GM06990 (cell line): ENCODE measurements around the gene CMSS1.

Experiments used
- DNase-seq: peaks from one replicate; pipeline ENCODE4 v3.0.0-alpha.2; 2011; ENCODE audit not compliant: insufficient read length; ENCODE audit errors: extremely low read depth
- H3K27me3 ChIP-seq: replicated peaks from 2 replicates; pipeline ENCODE4 v1.6.0; 2011; ENCODE audit warnings: low read length; ENCODE audit not compliant: control insufficient read depth, insufficient read depth
- H3K36me3 ChIP-seq: 2 replicates; pipeline ENCODE4 v1.5.1; 2011; ENCODE audit warnings: low read length; ENCODE audit not compliant: control insufficient read depth, insufficient read depth
- H3K4me3 ChIP-seq: replicated peaks from 2 replicates; pipeline ENCODE4 v1.5.1; 2011; ENCODE audit warnings: low read depth, mild to moderate bottlenecking, control low read depth, low read length
- TF ChIP-seq, protein P1 (sequence below): IDR thresholded peaks from 2 replicates; pipeline ENCODE4 v1.5.1; 2011; ENCODE audit warnings: low read length, control low read depth, mild to moderate bottlenecking, inconsistent platforms; ENCODE audit not compliant: insufficient read depth, poor library complexity, severe bottlenecking

The CMSS1 gene

DNA sequence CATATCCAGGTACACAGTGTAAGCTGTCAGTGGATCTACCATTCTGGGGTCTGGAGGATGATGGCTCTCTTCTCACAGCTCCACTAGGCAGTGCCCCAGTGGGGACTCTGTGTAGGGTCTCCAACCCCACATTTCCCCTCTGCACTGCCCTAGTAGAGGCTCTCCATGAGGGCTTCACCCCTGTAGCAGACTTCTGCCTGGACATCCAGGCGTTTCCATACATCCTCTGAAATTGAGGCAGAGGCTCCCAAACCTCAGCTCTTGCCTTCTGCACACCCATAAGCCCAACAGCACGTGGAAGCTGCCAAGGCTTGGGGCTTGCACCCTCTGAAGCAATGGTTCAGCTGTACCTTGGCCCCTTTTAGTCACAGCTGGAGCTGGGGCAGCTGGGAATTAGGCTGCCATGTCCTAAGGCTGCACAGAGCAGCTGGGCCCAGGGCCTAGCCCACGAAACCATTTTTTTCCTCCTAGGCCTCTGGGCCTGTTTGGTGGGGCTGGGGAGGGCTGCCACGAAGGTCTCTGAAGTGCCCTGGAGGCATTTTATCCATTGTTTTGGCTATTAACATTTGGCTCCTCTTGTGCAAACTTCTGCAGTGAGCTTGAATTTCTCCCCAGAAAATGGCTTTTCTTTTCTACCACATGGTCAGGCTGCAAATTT lies 362.2 kb downstream of the CMSS1 start:
- no peaks in the 10 kb centered on the region for H3K27me3 ChIP-seq
- no peaks in the 10 kb centered on the region for H3K36me3 ChIP-seq
- TF ChIP-seq, protein P1, sequence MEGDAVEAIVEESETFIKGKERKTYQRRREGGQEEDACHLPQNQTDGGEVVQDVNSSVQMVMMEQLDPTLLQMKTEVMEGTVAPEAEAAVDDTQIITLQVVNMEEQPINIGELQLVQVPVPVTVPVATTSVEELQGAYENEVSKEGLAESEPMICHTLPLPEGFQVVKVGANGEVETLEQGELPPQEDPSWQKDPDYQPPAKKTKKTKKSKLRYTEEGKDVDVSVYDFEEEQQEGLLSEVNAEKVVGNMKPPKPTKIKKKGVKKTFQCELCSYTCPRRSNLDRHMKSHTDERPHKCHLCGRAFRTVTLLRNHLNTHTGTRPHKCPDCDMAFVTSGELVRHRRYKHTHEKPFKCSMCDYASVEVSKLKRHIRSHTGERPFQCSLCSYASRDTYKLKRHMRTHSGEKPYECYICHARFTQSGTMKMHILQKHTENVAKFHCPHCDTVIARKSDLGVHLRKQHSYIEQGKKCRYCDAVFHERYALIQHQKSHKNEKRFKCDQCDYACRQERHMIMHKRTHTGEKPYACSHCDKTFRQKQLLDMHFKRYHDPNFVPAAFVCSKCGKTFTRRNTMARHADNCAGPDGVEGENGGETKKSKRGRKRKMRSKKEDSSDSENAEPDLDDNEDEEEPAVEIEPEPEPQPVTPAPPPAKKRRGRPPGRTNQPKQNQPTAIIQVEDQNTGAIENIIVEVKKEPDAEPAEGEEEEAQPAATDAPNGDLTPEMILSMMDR, result no peak
- H3K4me3 ChIP-seq, result no peak overlapping the region
- peak; percentile 8 for DNase-seq

DNA sequence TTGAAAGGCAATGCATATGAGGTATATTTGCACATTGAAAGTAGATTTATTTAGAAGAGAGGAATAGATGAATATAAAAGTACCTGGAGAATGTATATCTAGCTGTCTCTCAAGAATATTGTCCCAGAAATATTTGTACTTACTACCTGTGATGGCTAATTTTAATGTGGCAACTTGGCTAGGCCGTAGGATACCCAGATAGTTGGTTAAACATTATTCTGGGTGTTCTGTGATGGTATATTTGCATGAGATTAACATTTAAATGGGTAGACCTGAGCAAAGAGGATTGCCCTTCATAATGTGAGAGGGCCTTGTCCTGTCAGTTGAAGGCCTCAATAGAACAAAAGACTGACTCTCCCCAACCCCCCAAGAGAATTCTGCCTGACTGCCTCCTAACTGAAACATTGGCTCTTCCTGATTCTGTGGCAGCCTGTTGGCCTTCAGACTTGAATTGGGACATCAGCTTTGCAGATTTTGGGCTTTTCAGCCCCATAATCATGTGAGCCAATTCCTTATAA lies 366.0 kb downstream of the CMSS1 start:
- Histone ChIP-seq H3K4me3 (no peak overlapping the region), H3K27me3 (no peaks in the 10 kb centered on the region), H3K36me3 (no peaks in the 10 kb centered on the region)
- no peak for DNase-seq
- TF ChIP-seq, protein P1, result no peak

DNA sequence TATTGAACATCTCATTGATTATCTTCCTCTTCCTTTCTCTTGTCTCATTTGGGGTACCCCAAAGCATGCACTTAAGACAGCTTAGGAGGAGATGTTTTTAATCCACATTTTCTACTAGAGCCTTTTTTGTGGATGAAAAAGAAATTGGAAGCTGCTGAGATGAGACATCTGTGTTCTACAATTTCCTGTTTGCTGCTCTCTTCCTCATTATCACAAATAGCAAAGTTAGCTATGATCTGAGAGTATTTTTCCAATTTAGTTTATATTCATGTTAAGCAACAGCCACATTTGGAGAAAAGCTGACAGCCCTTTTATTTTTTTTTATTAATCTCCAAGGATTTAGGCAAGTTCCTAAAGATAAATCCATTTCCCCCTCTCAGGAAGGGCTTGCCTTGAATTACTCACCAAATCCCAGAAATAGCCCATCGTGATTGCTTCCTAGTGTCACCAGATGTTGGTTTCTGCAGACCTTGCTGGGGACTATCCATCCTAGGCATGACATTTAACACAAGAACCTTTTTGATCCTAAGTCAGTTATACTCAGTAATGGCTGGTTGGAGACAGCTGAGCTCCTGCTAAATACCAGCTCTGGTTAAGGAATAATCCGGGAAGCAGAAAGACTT lies 367.4 kb downstream of the CMSS1 start:
- DNase-seq, result no peak
- TF ChIP-seq, protein P1, result no peak

DNA sequence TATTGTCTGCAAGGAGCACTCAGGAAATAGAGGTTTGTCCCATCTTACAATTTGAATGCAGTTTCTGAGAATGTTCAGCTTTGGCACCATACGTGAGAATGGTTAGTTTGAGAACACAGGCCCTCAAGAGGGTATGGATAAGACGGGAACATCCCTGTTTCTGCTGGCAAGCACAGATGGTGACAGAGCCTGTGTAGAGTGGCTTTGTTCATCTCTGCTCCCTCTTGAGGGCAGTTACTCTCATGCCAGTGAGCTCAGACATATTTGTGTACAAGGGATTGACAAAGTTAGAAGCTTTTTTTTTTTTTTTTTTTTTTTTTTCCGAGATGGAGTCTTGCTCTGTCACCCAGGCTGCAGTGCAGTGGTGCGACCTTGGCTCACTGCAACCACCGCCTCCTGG lies 368.2 kb downstream of the CMSS1 start:
- Histone ChIP-seq H3K4me3 (no peak overlapping the region), H3K27me3 (no peaks in the 10 kb centered on the region), H3K36me3 (no peaks in the 10 kb centered on the region)
- no peak for DNase-seq
- TF ChIP-seq, protein P1, result no peak

More for the DNA sequence above, 367.4 kb downstream of the CMSS1 start:
- Histone ChIP-seq H3K36me3 (no peaks in the 10 kb centered on the region), H3K27me3 (no peaks in the 10 kb centered on the region), H3K4me3 (no peak overlapping the region)

DNA sequence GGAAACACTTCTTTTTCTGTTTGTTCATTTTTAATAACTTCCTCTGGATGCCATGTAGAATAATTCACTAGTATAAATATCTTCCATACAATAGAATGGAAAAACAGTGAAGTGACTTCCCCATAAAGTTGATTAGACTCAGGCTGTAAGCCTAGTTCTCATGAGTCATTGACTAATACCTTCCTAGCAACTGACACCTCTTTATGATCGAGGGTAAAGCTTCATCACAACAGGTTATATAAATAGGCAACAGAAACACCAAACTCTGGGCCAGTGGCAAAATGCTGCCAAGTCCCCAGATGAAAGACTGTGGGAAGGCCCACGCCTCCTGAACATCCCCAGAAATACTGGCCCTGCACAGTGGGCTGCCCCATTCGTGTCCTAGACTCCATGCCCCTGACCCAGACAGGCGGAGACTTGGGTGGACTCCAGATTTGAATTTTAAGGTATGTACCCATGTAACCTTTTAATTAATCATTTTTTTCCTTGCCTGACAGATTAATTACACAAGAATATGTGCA lies 371.8 kb downstream of the CMSS1 start:
- TF ChIP-seq, protein P1, result no peak
- Histone ChIP-seq H3K36me3 (no peaks in the 10 kb centered on the region), H3K4me3 (no peak overlapping the region), H3K27me3 (no peaks in the 10 kb centered on the region)
- no peak for DNase-seq
